Measurements from ENCODE around the gene CALD1.

- TF ChIP-seq POLR2A (IDR thresholded peaks at IDR 0.05; ENCODE audit: low read depth, low read length) (no peak), TAF1 (IDR thresholded peaks at IDR 0.05; ENCODE audit: borderline replicate concordance, low read depth, low read length) (no peak), POLR2AphosphoS5 (IDR thresholded peaks at IDR 0.05; ENCODE audit: low read depth, low read length) (no peak)
These were observed 13.5 kb downstream of the CALD1 start for GRCh38 chr7:134792968-134793367.
